ENCODE measurements around the gene PGF.

DNA sequence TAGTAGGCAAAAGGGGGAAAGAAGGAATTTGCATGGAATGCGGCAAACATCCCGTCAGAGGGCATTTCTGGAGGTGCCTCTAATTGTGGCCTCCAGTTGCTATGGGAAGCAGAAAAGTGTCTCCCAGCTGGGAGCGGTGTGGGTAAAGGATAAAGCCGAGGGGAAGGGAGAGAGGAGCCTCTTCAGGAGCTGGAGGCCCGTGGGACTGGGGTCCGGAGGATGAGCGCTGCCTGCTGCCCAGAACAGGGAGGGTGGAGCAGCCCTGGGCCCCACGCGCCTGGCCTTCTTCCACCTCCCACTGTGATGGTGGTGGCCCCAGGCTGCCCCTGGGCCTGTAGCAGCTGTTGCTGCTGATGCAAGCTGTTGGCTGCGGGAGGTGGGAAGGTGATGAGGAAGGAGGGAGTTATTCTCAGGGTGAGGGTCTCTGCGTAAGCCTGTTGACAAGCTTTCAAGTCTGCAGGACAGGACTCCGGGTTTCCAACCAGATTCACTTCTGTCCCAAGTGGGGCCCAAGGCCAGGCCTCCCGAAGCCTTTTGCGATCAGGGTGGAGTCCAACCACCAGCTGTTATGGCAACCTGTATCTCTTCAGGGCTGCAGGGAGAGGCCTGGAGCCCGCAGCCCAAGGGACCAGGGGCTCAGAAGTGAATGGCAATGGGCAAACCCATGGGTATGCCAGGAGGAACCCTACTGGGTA lies 19.1 kb upstream of the PGF start:
- TF ChIP-seq EZH2phosphoT487 (IDR thresholded peaks at IDR 0.05; ENCODE audit: insufficient read depth, low read depth) (no peak), EZH2 (IDR thresholded peaks at IDR 0.05; ENCODE audit: insufficient read depth, poor library complexity, severe bottlenecking) (no peak)

Data from GM23248 (cell line).